HG02623 (cell line): ENCODE results near the gene FHOD3.

Experiments used
- ATAC-seq: cut with Tn5 transposase; IDR thresholded peaks from one replicate; pipeline ENCODE4 v1.9.1; 2021; ENCODE audit warnings: moderate library complexity; ENCODE audit not compliant: unreplicated experiment

Gene FHOD3

DNA sequence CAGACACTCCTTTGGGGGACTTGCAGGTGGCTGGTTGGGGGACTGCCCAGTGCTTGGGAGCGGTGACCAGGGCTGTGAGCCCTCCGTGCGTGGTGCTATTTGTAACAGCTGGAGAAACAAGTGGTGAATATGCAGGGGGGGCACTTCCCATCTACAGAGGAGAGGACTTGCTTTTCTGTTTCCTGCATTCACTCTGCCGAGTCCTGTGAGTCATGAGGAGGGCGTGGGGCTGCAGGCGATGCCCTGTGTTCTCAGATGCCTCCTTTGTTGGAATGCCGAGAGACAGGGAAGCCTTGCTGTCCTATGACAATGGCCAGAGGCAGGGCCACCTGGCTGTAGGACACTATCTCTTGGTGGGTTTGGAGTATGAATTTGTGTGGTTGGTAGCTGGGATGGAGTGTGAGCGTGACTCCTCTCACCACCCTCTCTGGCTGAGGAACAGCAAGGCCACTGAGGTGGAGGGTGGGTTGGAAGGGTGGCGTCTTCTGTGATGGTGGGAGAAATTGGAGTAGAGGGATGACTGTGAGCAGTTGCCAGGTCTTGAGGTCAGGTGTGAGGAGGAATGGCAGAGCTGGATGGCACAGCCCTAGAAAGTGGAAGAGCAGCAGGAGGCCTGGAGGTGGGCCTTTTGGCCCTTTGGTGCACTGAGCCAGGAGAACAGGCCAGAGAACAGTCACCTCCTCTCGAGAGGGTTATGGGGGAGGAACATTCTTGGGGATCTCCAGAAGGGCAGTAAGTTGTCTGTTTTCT lies 24.3 kb downstream of the FHOD3 start:
- ATAC-seq: no peak

DNA sequence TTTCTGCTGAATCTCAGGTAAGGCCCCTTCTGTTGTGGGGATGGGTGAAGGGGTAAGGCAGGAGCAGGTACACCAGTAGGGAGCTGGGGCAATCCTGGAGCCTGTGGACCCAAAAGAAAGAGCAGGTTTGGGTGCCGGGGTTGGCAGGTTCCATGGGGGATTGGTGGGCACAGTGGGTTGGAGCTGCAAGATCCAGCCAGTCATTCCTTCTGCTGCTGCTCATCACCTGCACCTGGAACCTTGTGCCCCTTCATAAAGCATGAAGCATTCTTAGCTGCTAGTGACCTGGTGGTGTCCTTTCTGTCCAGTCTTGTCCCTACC lies 24.9 kb downstream of the FHOD3 start:
- no peak for ATAC-seq

DNA sequence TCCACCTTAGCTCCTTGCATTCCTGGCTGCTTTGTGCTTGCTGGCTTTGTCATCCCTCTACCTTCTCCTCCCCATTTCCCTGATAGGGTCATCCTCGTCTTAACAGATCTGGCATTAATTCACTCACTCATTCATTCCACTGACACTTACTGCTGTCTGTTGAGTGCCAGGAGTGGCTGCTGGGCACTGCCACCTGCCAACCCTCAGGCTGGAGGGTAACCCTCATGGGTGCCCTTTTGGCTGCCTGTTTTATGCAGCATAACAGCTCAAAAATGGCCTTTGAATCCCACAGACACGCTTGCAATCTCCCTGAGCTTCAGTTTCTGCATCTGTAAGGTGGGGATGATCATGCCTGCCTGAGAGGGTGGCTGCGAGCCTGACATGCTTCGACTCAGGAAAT lies 25.2 kb downstream of the FHOD3 start:
- ATAC-seq: no peak

DNA sequence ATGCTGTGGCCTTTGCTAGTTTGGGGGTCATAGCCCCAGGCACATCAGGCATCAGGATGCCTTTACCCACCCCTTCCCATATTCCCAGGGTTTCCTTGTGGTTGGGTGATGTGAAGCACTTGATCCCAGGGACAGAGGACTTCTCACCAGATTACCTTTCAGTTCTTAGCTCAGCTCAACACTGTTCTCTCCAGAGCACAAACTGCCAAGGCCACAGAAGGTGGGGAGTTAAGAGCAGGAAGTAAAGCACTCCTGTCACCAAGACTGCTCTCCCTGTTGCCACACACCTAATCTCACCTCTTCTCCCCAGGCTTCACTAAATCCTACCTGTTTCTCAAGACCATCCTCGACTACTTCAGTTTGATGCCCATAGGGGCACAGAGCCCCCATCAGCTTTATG lies 25.9 kb downstream of the FHOD3 start:
- ATAC-seq: no peak

DNA sequence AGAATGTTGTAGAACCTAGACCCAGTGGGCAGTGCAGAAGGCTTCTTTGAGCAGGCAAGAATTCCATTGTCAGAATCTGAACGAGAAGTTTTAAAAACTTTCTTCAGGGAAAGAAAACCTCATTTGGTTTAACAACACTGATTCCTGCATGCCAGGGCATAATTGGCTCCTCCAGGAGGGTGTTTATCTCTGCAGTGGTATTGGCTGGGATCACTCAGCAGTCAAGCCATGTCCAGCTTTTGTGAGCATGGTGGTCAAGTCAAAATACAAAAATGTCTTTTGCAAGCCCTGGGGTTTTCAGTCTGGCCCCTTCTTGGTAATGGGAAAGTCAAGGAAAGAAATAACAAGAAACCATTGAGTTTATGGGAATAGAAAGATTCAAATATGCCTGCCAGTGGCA lies 28.3 kb downstream of the FHOD3 start:
- ATAC-seq: no peak

DNA sequence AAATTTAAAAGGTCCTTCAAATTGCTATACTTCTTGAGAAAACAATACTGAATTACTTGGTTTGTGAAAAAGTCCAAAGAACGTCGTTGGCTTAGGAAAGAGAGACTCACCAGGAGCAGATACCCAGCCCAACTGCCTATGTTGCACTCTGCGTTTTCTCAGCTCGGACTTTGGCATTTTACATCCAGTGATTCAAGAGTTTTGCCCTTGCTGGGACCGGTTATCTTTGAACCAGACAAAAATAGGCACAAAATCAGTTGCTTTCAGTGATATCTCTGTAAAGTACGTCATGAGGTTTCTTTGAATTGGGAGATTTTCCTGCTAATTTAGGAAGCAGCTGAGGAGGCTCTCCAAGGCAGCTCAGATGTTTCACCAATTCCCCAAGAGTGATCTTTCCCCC lies 29.3 kb downstream of the FHOD3 start:
- no peak for ATAC-seq

DNA sequence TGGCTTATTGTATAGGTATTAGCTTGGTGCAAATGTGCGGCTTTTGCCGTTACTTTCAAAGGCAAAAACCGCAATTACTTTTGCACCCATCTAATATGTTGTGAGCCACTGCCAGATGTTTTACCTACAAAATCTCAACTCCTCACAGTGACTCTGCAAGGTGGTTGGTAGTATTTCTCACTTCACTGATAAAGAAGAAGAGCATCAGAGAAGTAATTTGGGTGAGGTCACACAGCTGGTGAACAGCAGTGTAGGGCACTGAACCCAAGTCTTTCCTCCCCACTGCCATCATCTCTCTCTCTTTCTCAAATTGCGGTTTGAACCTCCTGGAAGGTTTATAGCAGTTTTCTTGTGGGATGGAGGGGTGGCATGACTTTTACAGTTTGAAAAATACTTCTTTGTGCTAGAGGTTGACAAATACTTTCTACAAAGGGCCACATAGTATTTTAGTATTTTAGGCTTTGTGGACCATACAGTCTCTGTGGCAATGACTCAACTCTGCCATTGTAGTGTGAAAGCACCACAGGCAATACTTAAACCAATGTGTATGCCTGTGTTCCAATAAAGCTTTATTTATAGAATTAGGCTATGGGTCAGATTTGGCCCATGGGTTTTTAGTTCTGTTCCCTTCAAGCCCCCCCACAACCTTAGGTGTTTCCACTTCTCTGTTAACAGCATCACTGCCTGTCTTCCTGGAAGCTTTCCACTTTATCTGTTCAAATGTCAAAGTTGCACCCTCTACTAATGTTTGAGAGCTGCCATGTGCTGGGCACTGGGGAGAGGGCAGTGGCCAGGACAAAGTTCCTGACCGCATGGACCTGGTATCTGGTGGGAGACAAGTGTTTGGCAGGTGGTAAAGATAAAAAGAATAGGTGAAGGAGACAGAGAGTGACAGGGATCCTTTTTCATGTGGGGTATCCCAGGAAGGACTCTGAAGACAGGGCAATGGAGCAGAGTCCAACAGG lies 30.1 kb downstream of the FHOD3 start:
- ATAC-seq: no peak

DNA sequence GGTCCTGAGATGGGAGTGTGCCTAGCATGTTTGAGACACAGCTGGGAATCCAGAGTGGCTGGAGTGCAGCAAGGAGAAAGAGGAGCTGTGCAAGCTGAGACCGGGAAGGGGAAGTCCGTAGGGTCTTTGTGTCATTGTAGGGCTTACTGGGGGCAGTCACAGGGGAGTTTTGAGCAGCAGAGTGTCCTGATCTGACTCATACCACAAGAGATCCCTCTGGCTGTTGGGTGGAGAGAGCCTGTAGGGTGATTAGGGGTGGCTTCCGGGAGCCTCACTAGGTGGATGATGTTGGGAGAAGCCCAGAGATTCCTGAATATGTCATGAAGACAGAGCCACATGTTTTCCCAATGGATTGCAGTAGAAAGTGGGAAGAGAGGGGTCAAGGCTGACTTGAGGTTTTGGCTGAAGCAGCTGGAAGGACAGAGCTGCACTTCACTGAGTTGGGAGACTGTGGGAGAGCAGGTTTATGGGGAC lies 30.9 kb downstream of the FHOD3 start:
- ATAC-seq: no peak

DNA sequence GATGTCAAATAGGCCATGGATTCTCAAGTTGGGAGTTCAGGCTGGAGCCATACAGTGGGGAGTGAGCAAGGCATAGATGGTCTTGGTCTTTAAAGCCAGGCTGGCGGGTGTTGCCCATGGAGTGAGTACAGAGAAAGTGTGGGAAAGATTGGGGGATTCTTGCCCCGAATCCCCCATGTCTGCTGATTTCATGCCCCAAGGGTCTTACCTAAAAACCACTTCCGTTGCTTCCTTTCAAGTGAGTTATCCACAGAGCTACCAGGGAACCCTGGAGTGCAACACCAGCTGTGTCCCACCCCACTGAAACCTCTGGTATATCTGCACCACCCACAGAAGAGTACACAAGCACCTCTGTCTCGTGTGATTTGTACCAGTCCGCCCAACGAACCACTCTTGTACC lies 31.4 kb downstream of the FHOD3 start:
- ATAC-seq: no peak

DNA sequence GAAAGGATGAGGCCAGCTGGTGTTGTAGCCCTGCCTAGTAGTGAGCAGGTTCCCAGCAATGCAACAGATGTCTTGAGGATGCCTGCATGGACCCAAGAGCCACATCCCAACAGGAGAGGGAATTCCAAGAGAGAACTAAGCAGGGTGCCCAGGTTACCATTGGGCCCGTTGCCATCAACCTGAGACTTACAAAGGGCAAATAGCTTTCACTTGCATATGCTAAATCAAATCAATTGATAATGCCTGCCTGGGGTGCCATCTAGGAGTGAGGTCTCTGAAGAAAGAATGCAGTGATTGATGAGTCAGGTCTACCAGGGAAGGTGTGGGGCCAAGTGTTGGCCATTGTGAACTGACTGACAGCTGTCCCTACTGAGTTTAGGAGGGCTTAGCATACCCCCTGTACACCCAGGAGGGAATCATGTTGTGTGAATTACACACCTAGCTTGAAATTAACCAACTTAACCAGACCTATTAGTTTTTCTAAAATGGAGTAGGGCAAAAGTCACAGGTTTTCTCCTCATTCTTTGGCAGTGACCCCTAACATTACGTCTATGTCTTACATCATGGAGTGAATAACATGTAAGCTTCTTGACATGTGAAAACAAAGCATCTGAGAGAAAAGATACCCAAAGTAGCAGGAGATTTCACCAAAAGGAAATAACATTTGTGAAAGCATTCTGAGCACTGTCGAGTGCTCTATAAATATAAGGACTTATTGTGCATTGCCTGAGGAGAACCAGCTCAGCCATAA lies 32.3 kb downstream of the FHOD3 start:
- no peak for ATAC-seq

DNA sequence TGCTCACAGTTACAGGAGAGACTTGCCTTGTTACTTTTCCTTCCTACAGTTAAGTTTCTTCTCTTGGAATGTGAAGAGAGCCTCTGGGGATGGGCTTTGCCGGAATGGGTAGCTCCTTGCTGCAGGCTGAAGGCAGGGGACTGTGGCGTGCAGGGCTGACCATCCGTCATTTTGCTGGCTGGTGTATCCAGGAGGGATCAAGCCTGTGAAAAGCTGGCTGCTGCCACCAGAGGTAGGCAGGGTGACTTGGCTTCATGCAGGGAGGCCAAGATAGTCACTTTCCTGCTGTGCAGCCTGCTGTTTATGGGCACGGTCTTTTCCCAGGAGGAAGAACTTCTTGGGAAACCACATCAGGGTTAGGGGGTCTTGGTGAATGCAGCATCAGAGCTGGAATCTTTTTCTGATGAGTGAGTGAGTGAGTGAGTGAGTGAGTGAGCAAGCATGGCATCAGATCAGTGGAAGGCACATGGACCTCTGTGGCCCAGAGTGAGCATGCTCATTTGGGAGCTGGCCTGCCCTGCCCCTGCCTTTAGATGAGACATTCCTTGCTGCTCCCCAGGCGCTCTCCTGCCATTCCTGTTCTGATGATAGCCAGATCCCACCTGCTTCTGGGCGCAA lies 33.0 kb downstream of the FHOD3 start:
- ATAC-seq: no peak

DNA sequence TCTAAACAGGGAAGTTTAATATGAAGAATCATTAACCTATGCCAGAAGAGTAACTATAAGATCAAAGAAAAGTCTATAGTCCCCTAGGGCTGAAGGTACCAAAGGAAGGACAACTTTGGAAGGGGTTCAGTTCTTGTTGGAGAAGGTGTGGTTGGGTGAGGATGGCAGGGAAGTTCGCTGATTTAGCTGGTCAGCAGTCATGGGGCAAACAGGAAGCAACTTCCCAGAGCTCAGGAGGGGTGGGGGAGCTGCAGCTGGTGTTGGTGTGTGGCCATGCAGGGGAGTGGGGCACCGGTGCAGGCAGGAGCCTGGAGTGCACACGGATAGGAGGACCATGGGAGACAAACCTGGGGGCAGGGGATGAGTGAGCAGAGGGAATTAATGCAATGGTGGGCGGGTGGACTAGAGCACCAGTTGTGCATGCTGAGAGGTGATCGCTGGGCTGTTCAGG lies 34.0 kb downstream of the FHOD3 start:
- ATAC-seq: no peak

DNA sequence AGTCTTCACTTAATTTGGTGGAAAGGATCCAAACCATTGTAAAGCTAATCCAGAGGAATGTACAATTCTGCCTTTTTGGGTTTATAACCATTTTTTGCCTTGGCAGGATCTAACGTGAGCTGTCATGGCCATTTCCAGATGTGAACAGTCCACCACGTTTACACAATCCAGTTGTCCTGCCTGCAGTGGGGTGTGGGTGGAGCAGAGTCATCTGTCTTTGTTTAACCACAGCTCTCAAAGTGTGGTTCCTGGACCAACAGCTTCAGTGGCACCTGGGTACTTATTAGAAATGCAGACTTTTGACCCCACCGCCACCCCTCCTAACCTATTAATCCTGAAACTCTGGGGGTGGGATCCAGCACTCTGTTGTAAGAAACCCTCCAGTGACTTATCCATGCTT lies 35.9 kb downstream of the FHOD3 start:
- no peak for ATAC-seq

DNA sequence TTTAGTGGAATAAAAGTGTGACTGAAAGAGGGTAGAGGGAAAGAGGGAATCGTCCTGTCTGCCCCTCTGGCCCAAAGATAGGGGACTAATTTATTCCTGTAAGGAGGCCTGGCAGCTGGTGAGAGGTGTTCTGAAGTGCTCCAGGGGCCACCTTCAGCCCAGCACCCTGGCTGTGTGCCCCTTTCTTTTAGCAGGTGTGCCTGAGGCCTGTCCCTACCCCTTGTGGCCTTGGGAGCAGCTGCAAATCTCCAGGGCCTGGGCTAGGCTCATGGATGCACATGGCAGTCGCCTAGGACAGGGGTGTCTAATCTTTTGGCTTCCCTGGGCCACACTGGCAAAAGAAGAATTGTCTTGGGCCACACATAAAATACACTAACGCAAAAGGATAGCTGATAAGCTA lies 37.3 kb downstream of the FHOD3 start:
- no peak for ATAC-seq

DNA sequence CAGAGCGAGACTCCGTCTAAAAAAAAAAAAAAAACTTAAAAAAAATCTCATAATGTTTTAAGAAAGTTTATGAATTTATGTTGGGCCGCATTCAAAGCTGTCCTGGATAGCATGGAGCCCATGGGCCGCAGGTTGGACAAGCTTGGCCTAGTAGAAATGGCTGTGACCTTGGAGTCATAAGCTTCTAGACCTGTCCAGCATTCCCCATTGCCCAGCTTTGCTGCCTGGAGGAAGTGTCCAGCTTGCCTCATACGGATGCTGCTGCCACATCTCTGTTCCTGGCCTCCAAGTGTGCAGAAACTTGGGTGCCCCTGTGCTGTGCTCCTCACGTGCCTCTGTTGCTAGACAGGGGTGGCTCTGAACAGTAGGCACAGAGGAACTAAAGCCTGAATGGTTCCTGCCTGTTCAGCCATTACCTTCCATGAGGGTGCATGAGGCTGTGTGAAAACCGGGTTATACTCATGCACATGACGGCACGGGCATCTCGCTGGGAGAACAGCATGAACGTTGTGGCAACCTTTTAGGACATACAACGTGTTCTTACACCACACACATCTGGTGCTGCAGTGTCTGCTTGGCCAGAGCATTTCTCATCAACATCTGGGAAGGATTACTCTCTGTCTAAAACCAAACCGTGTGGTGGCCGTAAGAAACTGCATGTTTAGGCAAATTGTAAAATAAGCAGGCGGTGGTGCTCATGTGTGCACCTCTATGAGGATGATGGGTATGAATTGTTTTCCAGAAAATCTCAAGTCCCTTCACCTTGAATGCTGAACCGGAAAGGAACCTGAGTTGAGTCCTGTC lies 38.2 kb downstream of the FHOD3 start:
- no peak for ATAC-seq

DNA sequence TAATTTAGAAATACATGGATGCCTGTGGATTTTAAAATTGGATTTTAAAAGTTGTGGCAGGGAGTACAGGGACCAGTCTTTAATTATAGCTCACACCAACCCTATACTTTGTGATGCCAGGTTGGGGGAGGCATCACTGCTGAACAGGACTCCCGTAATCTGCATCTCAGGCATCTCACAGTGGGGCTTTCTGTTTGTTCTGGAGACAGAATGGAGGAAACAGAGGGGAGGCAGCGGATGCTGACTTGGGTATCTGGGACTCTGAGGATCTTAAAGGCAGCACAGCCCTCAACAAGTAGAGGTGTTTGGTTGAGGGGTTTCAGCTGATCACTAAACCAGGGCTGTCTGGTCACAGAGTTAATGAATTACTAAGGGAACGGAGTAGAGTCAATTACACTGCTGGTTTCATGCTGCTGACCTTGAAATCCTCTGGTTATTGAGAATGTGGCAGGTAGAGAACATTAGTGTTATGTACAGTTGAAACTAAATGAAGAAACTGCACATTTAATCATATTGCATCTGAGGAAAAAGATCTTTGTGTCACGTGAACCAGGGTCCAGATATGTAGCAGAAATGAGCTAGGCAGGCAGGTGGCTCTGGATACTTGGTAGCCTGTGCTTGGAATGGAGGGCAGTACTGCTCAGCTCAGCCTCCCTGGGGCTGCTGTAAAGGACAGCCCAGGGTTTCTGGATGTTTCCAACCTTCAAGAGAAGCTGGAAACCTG lies 40.3 kb downstream of the FHOD3 start:
- no peak for ATAC-seq

DNA sequence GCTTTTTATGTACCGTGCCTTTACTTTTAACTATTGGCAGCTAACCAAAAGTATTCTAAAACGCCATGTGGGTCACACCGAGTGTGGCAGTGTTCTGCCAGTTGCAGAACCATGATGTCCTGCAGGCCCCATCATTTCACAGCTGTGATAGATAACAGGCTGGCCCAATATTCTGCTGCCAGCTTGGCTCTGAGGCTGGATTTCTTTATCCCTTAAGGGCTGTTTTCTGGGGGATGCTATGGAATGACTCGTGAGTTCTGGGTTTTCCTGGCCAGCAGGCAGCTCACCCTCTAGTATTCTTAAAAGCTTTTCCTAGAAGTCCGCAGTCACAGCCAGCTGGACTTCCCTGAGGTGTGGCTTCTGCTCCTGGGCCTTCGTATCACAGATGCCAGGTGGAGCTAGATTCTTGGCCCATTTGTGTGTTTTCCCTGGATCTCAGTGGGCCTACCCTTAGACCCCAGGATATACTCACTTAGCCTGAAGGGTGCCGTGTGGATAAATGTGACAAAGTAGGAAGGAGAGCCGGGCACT lies 41.0 kb downstream of the FHOD3 start:
- no peak for ATAC-seq

DNA sequence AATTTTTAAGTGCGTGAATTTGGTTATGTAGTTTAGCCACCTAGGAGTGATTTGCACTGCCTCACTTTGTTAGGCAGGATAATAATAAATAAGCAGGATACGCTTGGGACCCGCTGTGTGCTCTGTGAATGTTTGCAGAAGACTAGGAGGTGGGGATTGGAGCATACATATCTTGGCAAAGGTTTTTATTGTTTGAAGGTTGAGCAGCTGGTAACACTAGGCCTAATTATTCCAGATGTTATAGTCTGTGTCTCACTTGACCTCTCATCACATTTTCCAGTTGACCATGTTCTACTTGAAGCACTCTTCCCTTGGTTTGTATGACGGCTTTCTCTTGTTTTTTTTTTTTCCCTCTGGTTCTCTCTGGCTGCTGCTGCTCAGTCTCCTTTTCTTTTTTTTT lies 42.7 kb downstream of the FHOD3 start:
- ATAC-seq: no peak

DNA sequence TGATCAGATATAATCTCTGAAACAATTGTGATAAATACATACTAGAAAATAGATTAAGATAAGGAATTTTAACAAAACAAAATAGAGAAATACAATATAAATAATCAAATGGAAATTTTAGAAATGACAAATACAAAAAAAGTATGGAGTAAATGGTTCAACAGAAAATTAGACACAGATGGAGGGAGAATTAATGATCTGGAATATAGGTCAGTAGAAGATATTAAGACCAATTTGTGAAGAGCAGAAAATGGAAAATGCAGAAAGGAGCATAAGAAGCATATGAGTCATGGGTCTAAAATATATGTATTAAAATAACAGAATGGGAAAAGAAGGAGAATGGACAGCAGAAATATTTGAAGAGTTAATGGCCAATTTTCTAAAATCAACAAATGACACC lies 44.4 kb downstream of the FHOD3 start:
- ATAC-seq: no peak
